Measurements from ENCODE around the gene GPER1.

GRCh38 chr7:1123715-1124114 is 35.8 kb downstream of the GPER1 start:
- TF ChIP-seq POLR2A (IDR thresholded peaks at IDR 0.05) (peak in 1 of 2 donors; percentile 44), CTCF (IDR thresholded peaks at IDR 0.05) (peak; percentile 18 to 61 (median 50))

Data from adrenal gland (tissue), 5 donors.